COLO668 (cell line): ENCODE results near the gene MAP2K7.
"Not testable (repeated sequence)": the region's sequence is repeated elsewhere in the genome, so short reads cannot be mapped to it uniquely, and the experiment has no call there.

ENCODE experiments used
- DNase-seq: peaks from one replicate; lab custom pipeline; 2025; ENCODE audit not compliant: unreplicated experiment; lab: John Stamatoyannopoulos, UW

The MAP2K7 gene

DNA sequence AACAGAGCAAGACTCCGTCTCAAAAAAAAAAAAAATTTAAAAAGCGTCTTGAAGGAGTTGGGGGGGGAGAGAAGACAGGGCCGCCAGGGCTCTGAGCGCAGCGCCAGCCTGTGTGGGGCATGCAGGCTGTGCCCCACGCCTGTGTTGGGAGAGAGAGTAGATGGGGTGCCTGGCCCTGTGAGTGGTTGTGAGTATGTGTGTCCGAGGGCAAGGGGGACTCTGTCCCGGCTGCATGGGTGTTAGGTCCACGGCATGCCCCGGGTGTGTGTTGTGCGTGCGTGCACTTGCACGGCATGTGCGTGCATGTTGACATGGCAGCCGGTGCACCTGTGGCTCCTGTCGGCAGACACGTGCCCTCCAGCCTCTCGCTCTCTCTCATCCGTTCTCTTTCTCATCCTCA, 3.4 kb downstream of the MAP2K7 start:
- DNase-seq: no peak

DNA sequence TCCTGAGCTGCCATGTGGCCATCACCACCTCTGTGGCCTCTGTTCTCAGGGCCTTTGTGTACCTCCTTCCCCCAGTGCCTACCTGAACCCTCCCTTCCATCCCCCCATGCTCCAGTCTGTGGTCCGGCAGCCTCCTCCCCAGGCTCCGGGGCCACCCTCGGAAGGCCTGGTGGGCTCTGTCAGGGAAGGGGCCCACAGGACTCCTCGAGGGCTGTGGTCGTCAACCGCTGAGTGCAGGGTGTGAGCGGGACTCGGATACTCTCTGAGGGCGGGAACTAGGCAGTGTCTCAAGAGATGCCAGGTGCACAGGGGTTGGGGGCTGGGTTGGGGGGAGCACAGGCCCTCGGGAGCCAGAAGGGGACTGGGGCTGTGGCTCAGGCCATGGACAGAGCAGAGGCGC, 3.9 kb downstream of the MAP2K7 start:
- DNase-seq: no peak

DNA sequence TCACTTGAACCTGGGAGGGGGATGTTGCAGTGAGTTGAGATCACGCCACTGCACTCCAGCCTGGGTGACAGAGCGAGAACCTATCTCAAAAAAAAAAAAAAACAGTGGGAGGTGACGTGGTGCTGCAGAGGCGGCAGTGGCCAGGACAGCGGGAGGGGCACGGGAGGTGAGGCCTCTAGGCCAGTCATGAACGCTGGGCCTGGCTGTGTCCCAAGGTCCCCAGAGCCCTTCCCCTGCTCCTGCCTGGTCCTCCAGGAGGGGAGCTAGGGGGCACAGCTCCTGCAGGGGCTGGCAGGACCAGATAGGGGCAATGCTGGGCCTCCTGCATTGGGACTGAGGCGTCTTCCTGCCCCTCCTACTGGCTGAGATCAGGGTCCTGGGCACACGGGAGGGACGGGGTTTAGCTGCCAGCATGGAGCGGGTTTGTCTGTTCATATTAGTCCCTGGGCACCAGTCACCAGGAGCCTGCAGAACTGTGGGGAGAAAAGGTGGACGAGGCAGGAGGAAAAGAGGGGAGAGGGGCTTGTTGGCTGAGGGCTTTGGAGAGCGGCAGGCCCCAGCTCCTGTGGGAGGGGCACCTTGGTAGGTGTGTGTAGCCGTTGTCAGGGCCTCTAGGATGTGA, 4.5 kb downstream of the MAP2K7 start:
- DNase-seq: no peak

DNA sequence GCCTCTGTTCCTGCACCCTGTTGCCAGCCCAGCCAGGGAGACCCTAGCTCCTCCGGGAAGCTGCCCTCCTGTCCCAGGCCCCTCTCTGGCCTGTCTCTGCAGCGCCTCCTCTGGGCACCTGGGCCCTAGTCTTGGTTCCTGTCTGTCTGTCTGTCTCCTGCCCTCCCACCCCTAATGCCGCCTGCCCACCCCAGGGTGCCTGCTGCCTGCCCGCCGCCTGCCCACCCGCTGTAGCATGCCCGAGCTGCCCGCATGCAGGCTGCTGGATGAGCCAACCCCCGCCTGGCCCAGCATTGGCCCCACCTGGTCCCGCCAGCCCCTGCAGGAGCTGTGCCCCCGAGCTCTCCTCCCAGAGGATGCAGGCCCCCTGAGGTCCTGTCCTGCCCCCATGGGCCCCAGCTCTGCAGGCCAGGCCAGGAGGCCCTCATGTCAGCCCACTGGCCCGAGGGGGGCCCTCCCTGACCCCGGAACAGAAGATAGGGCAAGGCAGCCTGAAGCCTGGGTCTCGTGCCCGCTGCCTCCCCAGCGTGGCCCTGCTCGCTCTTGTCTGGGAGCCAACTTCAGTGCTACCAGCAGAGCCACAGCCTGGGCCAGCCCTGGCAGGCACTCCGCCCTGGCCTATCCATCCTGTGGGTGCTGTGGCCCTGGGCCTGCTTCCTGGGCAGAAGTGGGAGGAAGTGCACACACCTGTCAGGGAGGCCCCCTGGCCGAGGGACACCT, 5.2 kb downstream of the MAP2K7 start:
- DNase-seq: no peak

DNA sequence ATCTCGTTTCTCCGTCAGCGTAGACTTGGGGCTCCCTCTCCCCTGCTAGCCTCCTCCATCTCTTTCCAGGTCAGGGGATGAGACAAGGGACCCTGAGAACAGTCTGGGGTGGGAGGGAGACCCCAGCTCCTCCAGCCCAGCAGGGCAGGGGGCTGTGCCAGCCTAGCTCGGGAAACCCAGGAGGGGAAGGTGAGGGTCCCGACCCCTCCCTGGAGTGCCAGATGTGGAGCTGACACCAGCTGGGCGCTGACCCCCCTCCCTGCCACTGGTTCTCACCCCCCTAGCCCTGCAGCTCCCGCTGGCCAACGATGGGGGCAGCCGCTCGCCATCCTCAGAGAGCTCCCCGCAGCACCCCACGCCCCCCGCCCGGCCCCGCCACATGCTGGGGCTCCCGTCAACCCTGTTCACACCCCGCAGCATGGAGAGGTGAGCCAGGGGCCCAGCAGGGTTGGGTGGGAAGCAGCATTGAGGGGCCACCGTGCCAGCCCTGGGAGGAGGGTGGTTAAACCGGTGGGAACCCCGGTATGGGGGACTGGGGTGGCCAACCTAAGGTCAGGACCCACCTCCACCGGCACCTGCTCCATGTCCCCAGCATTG, 5.9 kb downstream of the MAP2K7 start:
- DNase-seq: no peak

DNA sequence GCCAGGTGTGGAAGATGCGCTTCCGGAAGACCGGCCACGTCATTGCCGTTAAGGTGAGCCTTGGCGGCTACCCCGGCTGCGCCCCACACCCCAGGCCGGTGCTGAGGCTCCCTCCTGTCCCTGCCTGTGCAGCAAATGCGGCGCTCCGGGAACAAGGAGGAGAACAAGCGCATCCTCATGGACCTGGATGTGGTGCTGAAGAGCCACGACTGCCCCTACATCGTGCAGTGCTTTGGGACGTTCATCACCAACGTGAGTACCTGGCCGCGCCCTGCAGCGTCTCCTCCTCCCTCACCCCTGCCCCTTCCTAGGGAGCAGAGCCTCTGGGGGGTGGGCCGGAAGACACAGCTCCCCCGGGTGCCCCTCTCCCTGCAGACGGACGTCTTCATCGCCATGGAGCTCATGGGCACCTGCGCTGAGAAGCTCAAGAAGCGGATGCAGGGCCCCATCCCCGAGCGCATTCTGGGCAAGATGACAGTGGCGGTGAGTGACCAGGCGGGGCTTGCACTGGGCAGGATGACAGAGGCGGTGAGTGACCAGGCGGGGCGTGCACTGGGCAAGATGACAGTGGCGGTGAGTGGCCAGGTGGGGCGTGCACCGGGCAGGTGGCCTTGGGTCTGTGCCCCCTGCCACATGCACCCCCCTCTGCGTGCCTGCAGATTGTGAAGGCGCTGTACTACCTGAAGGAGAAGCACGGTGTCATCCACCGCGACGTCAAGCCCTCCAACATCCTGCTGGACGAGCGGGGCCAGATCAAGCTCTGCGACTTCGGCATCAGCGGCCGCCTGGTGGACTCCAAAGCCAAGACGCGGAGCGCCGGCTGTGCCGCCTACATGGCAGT, 6.9 kb downstream of the MAP2K7 start:
- no peak for DNase-seq

DNA sequence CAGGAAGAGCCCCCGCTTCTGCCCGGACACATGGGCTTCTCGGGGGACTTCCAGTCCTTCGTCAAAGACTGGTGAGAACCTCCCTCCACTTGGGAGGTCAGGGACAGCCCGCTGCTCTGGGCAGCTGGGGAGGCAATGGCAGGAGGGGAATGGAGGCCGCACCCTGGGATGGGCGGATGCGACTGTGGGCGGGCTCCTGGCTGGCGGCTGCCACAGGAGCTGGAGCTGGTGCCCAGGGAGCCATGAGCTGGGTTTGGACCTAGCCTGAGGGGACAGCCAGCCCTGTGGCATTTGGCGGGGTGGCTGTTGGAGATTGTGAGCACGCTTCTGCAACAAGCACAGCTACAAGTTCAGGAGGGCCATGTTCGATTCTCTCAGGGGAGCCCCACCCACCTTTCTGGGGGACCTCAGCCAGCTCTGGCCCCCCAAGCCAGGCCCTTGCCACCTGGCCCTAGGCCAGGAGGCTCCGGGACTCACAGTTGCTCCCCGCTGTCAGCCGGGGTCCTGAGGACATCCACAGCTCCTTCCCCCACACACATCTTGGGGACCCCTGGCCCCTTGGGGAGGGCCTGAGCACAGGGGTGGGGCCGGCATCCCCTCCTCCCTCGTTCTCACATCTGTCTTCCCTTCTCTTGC, 7.9 kb downstream of the MAP2K7 start:
- no peak for DNase-seq

DNA sequence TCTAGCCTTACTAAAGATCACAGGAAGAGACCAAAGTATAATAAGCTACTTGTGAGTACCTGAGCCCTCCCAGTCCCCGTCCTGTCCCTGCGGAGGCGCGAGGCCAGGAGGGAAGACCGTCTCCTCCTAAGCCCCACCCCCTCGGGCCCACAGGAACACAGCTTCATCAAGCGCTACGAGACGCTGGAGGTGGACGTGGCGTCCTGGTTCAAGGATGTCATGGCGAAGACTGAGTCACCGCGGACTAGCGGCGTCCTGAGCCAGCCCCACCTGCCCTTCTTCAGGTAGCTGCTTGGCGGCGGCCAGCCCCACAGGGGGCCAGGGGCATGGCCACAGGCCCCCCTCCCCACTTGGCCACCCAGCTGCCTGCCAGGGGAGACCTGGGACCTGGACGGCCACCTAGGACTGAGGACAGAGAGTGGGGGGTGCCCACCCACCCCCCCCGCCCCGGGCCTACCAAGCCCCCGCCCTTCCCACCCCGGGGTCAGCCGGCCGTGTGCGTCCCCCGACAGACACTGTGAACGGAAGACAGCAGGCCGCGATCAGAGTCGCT, 8.5 kb downstream of the MAP2K7 start:
- DNase-seq: no peak

DNA sequence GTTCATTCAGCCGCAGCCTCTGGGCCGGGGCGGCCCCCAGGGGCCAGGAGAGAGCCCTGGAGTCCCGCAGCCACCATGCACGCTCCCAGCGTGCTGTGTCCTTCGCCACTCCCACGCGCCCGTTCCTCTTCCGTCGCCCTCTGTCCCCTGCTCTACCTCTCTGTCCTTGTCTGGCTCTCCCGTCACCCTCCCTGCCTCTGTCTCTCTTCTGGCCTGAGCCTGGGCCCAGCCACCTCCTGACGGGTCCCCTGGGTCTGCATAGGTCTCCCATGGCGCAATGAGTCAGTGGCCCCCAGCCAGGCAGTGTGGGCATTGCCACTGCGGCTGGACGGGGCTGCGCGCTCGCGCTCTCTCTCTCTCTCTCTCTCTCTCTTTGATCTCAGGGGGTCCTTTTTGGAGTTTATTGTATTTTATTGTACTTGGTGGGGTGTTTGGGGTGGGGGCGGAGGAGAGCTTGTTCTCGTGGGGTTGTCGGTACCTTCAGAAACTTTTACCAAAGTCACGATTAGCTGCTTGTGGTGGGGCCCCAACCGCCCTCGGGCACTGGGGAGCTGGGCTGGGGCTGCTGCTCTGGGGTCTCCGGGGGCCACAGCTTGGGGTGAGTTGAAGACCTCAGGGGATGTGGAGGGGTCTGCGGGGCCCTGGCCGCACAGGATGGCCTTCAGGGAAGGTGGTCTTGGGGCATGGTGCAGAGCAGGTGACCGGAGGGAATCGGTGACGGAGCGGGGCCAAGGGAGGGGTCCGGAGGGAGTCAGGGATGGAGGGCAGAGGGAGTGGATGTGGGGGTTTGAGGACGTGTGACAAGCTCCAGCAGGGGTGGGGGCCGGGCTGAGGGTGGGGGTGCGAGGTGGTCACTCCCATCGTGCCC, 9.3 kb downstream of the MAP2K7 start:
- DNase-seq: no peak

DNA sequence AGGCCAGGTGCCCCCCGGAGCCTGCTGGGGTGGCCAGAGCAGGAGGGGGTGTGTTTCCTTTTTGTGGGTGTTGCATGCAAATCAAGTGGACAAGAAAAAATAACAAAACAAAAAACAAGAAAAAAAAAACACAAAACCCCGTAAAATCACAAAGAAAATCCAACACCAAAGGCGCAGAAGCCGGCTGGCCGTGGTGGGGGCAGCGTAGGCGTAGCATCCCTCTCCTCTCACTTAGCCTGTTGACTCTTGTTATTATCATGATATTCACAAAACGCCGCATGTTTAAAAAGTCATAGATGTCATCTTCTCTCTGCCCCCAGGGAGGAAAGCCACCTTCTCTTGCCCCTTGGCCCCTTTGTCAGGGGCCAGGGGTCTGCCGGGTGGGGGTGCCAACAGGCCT, 10.0 kb downstream of the MAP2K7 start:
- no peak for DNase-seq

DNA sequence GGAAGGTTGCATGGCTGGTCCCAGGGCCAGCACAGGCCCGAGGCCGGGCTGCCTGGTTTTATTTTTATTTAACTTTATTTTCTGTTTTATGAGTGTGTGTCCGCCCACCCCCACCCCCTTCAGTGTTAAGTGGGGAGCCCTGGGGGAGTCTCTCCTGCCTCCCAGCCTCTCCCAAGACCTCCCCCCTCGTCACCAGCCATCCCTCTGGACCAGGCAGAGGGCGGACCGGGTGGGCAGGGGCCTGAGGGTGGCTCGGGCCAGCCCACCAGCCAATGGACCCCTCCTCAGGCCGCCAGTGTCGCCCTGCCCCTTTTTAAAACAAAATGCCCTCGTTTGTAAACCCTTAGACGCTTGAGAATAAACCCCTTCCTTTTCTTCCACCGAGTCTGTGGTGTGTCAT, 10.4 kb downstream of the MAP2K7 start:
- no peak for DNase-seq

DNA sequence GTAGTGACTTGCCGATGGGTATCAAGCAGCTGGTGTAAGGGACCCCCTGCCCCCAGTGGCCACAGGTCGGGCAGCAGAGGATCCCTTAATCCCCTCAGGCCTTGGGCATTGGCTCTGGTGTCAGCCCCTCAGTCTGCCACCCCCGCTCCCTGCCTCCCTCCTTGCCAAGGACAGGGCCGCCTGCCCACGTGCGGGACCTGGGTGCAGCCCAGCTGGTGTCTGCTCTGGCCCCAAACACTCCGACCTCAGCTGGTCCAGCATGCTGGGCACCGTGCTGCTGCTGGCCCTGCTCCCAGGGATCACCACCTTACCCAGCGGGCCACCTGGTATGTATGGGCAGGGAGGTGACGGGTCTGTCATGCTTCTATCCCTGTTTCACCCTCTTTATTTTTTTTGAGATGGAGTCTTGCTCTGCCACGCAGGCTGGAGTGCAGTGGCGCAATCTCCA, 10.9 kb downstream of the MAP2K7 start, which contains the start of gene TGFBR3L:
Gene TGFBR3L, plus strand, starts transcription at position 233 of the 448 bp plus-strand sequence.
- no peak for DNase-seq

DNA sequence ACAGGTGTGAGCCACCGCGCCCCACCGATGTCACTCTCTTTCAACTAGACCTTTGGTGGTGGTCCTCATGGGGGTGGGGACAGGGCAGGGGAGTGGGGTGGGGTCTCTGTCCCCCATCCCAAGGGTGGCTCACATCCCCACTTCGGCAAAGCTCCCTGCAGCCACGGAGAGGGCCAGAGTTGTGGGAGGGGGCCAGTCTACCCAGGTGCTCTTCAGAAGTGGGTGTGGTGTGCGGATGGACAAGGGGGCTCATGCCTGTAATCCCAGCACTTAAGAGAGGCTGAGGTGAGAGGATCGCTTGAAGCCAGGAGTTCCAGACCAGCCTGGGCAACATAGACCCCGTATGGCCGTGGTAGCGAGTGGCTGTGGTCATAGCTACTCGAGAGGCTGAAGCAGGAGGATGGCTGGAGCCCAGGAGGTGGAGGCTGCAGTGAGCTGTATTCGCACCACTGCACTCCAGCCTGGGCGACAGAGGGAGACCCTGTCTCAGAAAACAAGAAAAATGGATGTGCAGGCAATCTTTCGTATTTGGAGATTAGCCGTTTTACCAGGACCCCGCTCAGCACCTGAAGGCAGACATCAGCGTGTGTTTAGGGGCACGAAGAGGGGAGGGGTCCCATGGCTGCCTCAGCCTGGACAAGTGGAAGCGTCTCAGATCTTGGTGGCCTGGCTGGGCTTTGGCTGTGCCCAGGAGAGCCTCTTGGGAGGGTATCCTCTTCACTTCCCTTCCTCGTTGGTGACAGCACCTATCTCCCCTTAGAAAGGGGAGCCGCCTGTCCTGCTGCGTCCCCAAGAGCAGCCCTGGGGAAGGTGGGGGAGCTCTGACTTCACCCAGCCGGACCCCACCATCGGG, 11.8 kb downstream of the MAP2K7 start:
- no peak for DNase-seq

DNA sequence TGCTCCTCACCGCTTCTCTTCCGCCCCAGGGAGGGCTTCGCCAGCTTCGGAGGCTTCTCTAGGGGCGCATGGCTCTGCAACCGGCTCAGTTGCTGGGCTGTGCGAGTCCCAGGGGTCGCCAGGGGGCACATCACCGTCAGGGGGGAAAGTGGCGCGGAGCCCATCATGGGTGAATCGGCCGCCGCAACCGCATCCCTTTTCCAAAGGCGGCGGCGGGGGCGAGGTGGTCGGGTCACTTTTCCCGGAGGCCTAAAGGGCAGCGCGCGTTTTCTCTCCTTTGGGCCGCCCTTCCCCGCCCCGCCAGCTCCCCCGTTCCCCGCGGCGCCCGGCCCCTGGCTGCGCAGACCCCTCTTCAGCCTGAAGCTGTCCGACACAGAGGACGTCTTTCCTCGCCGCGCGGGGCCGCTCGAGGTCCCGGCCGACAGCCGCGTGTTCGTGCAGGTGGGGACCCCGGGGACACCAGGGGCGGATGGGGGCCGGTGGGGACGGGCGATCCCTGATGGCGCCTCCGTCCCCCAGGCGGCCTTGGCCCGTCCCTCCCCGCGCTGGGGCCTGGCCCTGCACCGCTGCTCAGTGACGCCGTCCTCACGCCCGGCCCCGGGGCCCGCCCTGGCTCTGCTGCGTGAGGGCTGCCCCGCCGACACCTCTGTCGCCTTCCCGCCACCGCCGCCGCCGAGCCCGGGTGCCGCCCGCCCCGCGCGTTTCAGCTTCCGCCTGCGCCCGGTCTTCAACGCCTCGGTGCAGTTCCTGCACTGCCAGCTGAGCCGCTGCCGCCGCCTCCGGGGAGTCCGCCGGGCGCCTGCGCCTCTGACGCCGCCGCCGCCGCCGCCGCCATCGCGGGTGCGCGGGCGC, 12.7 kb downstream of the MAP2K7 start:
- peak; percentile 39 for DNase-seq

DNA sequence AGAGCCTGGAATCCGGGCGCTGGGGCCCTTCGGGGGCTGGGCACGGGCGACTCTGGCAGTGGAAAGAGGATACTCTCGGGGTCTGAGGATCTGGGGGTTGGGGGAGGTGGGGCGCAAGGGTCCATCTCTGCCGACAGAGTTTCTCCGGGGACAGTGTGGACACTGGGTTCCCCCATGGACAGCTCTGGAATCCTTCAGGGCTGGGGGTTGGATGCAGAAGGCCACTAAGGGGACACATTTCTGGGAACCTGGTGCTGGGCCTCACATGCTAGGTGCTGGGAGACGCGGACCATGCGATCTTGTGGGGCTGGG, 13.2 kb downstream of the MAP2K7 start:
- DNase-seq: no peak

DNA sequence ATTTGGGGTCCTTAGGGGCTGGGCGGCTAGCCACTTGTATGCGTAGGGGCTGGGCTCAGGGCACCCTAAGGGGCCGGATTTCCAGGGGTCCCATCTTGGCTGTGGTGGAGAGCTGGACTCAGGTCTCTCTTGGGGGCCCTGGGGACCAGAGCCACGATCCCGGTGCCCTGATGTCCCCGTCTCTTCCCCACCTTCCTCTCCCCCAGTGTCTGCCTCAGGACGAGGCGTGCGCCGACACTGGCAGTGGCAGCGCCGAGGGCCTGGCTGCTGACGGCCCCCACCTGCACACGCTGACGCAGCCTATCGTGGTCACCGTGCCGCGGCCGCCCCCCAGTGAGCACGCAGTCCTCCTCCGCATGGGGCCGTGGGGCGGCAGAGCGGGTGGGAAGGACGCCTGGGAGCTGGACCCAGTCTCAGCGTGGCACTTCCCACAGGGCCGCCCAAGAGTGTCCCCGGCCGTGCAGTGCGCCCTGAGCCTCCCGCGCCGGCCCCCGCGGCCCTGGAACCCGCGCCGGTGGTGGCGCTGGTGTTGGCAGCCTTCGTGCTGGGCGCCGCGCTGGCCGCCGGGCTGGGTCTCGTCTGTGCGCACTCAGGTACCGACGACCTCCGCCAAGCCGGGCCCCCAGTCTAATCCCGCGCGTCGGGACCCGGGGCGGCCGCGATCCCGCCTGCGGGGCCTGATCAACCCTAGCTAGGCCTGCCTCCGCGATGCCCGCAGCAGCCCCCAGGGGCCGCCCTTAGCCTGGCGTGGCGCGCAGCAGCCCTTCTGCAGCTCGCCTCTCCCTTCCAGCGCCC, 13.8 kb downstream of the MAP2K7 start:
- DNase-seq: peak; percentile 67

DNA sequence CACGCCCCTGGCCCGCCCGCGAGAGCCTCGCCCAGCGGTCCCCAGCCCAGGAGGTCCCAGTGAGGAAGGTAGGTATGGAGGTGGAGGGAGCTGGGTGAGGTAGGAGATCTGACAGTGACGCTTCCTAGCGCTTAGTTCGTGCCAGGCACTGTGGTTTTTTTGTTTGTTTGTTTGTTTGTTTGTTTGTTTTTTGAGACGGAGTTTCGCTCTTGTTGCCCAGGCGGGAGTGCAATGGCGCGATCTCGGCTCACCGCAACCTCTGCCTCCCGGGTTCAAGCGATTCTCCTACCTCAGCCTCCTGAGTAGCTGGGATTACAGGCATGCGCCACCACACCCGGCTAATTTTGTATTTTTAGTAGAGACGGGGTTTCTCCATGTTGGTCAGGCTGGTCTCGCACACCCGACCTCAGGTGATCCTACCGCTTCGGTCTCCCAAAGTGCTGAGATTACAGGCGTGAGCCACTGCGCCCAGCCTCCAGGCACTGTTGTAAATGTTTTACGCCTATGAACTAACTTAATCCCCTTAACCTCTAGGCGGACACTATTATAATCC, 14.5 kb downstream of the MAP2K7 start:
- not testable (repeated sequence) for DNase-seq
